ENCODE measurements around the gene TMOD1. TPM values are rescaled to one million over a fixed set of nuclear protein-coding genes. Genes with fewer than 3 reads are reported as not detected.
A peak's percentile ranks its signal among the peaks of the same experiment; 100 is the strongest.

Gene TMOD1
- total and polyA plus RNA-seq, 2 experiments from 2014 or later: 0.69 to 4.5 TPM

DNA sequence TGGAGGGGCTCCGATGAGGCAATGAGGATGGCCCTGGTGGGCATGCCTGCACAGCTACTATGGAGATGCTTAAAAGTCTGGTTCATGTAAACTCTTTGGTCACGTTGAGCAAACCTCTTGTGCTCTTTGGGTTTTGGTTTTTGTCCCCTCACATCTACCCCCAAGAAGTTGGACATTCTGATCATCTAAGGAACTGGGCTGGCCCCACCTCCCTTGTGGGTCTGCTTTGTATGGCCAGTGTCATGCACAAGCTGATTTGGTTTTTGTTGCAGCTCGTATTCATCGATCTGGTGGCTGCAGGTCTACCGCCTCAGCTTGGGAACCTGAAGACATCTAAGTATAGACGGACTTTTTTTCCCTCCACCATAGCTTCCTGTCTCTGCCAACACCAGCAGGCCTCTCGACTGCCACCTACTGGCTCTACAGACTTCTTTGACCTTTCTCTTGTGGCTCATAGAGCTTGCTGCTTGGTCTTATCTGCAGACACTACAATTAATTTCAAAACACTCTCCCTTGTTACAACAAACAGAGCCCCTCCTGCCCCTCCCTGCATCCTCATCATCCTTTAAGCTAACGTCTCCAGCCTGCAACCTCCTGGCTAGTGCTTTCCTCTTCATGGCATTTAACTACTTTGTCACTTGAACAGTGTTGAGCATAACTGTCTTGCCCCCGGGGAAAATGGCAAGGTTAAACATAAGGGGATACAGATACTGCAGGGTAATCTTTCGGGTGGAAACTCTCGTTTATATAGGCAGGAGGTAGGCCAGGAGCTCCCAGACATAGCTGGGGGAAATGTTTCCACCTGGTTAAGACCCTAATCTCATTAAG lies 97.2 kb downstream of the TMOD1 start:
- H3K27ac Mint-ChIP-seq: no peak overlapping the region
- H3K36me3 Mint-ChIP-seq (ENCODE audit: low read depth): peaks cover 29% of the 10 kb centered on the region
- H3K27me3 ChIP-seq (ENCODE audit: insufficient read depth): no peaks in the 10 kb centered on the region
- DNase-seq (ENCODE audit: low spot score) (peak; percentile 93), ATAC-seq (peak; percentile 93)
- H3K4me1 ChIP-seq (ENCODE audit: insufficient read depth): no peaks in the 10 kb centered on the region
- H3K4me2 ChIP-seq: no peak overlapping the region; the same call in 1 of the 2 replicates
- TF ChIP-seq EZH2 (IDR thresholded peaks at IDR 0.05; ENCODE audit: low read depth, unreplicated experiment): no peak
- TF ChIP-seq, protein P1, sequence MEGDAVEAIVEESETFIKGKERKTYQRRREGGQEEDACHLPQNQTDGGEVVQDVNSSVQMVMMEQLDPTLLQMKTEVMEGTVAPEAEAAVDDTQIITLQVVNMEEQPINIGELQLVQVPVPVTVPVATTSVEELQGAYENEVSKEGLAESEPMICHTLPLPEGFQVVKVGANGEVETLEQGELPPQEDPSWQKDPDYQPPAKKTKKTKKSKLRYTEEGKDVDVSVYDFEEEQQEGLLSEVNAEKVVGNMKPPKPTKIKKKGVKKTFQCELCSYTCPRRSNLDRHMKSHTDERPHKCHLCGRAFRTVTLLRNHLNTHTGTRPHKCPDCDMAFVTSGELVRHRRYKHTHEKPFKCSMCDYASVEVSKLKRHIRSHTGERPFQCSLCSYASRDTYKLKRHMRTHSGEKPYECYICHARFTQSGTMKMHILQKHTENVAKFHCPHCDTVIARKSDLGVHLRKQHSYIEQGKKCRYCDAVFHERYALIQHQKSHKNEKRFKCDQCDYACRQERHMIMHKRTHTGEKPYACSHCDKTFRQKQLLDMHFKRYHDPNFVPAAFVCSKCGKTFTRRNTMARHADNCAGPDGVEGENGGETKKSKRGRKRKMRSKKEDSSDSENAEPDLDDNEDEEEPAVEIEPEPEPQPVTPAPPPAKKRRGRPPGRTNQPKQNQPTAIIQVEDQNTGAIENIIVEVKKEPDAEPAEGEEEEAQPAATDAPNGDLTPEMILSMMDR (conservative IDR thresholded peaks at IDR 0.05; ENCODE audit: low read depth in 2 of 2): peak; percentile 81 to 89
- H3K4me3 Mint-ChIP-seq: no peak overlapping the region
- H3K27ac ChIP-seq (ENCODE audit: low read depth): no peak overlapping the region
- no peaks in the 10 kb centered on the region for H3K9me2 ChIP-seq (ENCODE audit: insufficient read depth)
- H2AFZ ChIP-seq: no peak overlapping the region
- no peaks in the 10 kb centered on the region for H3K79me2 ChIP-seq (replicated peaks; ENCODE audit: insufficient read depth)
- no peaks in the 10 kb centered on the region for H3K27me3 Mint-ChIP-seq (ENCODE audit: insufficient read depth, low read depth, poor library complexity)
- H3K4me1 Mint-ChIP-seq: peaks cover 6% of the 10 kb centered on the region
- H4K20me1 ChIP-seq (replicated peaks; ENCODE audit: insufficient read depth): 0 out of 2 replicates have a peak, but pooled peaks cover 3% of the 10 kb centered on the region
- H3K9me3 Mint-ChIP-seq: no peaks in the 10 kb centered on the region
- no peaks in the 10 kb centered on the region for H3F3A ChIP-seq (replicated peaks; ENCODE audit: low read depth)
- no peaks in the 10 kb centered on the region; the same call in 1 of the 2 replicates for H3K36me3 ChIP-seq (ENCODE audit: insufficient read depth)
- no peak overlapping the region for H3K4me3 ChIP-seq

DNA sequence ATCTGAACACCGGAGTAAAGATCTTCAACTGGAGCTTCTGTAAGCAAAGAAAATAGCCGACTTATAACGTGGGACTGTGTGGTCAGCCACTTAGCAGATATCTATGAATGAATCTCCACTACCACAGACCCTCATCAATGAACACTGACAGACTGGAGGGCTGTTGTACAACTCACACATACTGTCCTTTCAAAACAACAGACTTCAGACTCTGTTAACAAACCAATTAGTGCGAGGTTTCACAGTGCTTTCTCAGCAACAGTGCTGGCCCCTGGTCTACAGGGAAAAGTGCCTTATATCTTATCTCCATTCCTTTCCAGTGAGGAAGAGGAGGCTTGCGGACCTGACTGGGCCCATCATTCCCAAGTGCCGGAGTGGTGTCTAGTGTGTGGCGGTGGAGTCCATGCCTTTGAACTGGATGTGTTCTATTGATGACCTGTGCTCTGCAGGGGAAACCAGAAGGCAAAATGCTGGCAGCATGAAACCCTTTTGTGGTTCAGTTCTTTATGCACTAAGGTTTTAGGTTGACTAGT lies 97.9 kb downstream of the TMOD1 start:
- Histone ChIP-seq H3F3A (replicated peaks; ENCODE audit: low read depth) (no peaks in the 10 kb centered on the region), H4K20me1 (replicated peaks; ENCODE audit: insufficient read depth) (0 out of 2 replicates have a peak, but pooled peaks cover 3% of the 10 kb centered on the region), H3K27me3 (ENCODE audit: insufficient read depth) (no peaks in the 10 kb centered on the region), H3K36me3 (ENCODE audit: insufficient read depth) (no peaks in the 10 kb centered on the region; the same call in 1 of the 2 replicates), H3K4me3 (no peak overlapping the region), H3K79me2 (replicated peaks; ENCODE audit: insufficient read depth) (no peaks in the 10 kb centered on the region), H3K27ac (ENCODE audit: low read depth) (no peak overlapping the region), H3K4me2 (no peak overlapping the region), H3K4me1 (ENCODE audit: insufficient read depth) (no peaks in the 10 kb centered on the region), H3K9me2 (ENCODE audit: insufficient read depth) (no peaks in the 10 kb centered on the region), H2AFZ (no peak overlapping the region)
- peaks cover 4% of the 10 kb centered on the region; the same call in 2 of the 3 replicates for H3K4me1 Mint-ChIP-seq
- DNase-seq (ENCODE audit: low spot score): no peak
- H3K36me3 Mint-ChIP-seq (ENCODE audit: low read depth): peaks cover 34% of the 10 kb centered on the region
- ATAC-seq: no peak
- H3K27ac Mint-ChIP-seq: no peak overlapping the region
- H3K27me3 Mint-ChIP-seq (ENCODE audit: insufficient read depth, low read depth, poor library complexity): no peaks in the 10 kb centered on the region
- H3K4me3 Mint-ChIP-seq: no peak overlapping the region
- H3K9me3 Mint-ChIP-seq: no peaks in the 10 kb centered on the region
- TF ChIP-seq, protein P2, sequence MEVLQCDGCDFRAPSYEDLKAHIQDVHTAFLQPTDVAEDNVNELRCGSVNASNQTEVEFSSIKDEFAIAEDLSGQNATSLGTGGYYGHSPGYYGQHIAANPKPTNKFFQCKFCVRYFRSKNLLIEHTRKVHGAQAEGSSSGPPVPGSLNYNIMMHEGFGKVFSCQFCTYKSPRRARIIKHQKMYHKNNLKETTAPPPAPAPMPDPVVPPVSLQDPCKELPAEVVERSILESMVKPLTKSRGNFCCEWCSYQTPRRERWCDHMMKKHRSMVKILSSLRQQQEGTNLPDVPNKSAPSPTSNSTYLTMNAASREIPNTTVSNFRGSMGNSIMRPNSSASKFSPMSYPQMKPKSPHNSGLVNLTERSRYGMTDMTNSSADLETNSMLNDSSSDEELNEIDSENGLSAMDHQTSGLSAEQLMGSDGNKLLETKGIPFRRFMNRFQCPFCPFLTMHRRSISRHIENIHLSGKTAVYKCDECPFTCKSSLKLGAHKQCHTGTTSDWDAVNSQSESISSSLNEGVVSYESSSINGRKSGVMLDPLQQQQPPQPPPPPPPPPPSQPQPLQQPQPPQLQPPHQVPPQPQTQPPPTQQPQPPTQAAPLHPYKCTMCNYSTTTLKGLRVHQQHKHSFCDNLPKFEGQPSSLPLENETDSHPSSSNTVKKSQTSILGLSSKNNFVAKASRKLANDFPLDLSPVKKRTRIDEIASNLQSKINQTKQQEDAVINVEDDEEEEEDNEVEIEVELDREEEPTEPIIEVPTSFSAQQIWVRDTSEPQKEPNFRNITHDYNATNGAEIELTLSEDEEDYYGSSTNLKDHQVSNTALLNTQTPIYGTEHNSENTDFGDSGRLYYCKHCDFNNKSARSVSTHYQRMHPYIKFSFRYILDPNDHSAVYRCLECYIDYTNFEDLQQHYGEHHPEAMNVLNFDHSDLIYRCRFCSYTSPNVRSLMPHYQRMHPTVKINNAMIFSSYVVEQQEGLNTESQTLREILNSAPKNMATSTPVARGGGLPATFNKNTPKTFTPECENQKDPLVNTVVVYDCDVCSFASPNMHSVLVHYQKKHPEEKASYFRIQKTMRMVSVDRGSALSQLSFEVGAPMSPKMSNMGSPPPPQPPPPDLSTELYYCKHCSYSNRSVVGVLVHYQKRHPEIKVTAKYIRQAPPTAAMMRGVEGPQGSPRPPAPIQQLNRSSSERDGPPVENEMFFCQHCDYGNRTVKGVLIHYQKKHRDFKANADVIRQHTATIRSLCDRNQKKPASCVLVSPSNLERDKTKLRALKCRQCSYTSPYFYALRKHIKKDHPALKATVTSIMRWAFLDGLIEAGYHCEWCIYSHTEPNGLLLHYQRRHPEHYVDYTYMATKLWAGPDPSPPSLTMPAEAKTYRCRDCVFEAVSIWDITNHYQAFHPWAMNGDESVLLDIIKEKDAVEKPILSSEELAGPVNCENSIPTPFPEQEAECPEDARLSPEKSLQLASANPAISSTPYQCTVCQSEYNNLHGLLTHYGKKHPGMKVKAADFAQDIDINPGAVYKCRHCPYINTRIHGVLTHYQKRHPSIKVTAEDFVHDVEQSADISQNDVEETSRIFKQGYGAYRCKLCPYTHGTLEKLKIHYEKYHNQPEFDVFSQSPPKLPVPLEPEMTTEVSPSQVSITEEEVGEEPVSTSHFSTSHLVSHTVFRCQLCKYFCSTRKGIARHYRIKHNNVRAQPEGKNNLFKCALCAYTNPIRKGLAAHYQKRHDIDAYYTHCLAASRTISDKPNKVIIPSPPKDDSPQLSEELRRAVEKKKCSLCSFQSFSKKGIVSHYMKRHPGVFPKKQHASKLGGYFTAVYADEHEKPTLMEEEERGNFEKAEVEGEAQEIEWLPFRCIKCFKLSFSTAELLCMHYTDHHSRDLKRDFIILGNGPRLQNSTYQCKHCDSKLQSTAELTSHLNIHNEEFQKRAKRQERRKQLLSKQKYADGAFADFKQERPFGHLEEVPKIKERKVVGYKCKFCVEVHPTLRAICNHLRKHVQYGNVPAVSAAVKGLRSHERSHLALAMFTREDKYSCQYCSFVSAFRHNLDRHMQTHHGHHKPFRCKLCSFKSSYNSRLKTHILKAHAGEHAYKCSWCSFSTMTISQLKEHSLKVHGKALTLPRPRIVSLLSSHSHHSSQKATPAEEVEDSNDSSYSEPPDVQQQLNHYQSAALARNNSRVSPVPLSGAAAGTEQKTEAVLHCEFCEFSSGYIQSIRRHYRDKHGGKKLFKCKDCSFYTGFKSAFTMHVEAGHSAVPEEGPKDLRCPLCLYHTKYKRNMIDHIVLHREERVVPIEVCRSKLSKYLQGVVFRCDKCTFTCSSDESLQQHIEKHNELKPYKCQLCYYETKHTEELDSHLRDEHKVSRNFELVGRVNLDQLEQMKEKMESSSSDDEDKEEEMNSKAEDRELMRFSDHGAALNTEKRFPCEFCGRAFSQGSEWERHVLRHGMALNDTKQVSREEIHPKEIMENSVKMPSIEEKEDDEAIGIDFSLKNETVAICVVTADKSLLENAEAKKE (CRISPR knock-in tag; IDR thresholded peaks at IDR 0.05): no peak
- no peak for TF ChIP-seq JUNB (IDR thresholded peaks at IDR 0.05; ENCODE audit: unreplicated experiment)
- TF ChIP-seq, protein P3, sequence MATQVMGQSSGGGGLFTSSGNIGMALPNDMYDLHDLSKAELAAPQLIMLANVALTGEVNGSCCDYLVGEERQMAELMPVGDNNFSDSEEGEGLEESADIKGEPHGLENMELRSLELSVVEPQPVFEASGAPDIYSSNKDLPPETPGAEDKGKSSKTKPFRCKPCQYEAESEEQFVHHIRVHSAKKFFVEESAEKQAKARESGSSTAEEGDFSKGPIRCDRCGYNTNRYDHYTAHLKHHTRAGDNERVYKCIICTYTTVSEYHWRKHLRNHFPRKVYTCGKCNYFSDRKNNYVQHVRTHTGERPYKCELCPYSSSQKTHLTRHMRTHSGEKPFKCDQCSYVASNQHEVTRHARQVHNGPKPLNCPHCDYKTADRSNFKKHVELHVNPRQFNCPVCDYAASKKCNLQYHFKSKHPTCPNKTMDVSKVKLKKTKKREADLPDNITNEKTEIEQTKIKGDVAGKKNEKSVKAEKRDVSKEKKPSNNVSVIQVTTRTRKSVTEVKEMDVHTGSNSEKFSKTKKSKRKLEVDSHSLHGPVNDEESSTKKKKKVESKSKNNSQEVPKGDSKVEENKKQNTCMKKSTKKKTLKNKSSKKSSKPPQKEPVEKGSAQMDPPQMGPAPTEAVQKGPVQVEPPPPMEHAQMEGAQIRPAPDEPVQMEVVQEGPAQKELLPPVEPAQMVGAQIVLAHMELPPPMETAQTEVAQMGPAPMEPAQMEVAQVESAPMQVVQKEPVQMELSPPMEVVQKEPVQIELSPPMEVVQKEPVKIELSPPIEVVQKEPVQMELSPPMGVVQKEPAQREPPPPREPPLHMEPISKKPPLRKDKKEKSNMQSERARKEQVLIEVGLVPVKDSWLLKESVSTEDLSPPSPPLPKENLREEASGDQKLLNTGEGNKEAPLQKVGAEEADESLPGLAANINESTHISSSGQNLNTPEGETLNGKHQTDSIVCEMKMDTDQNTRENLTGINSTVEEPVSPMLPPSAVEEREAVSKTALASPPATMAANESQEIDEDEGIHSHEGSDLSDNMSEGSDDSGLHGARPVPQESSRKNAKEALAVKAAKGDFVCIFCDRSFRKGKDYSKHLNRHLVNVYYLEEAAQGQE (IDR thresholded peaks at IDR 0.05; ENCODE audit: unreplicated experiment): no peak
- no peak for TF ChIP-seq ZNF114 (CRISPR knock-in tag; IDR thresholded peaks at IDR 0.05)
- no peak for TF ChIP-seq EZH2phosphoT487 (IDR thresholded peaks at IDR 0.05; ENCODE audit: unreplicated experiment)
- no peak for TF ChIP-seq CREB1 (CRISPR knock-in tag; IDR thresholded peaks at IDR 0.05; ENCODE audit: low read depth)

All from GM23338 (cell line).